T-helper 1 cell treated with Interleukin-12 subunit alpha and Interleukin-12 subunit beta and Interleukin-4 antibody, amounts not matched to agents 30 ng/mL and 1 ng/mL, for 36 hours (primary cell): ENCODE measurements around the gene SYNDIG1. TPM values are rescaled to one million over a fixed set of nuclear protein-coding genes. Genes with fewer than 3 reads are reported as not detected.

Experiments used
- intact Hi-C: fragments of 100-400 bp; cut with micrococcal nuclease; formaldehyde crosslinking; loops from one replicate; pipeline ENCODE4 v1.15.1; 2024
- total RNA-seq: library from RNA; stranded (reverse); gene quantifications from 2 replicates; pipeline ENCODE4 v1.2.3, GENCODE V29; 2022

The SYNDIG1 gene
- total RNA-seq, 1 donor from 2014 or later, result not detected

GRCh38 chr20:24583169-24583792 lies 113.9 kb downstream of the SYNDIG1 start:
- intact Hi-C loops, result no loop called here

- intact Hi-C loops, result no loop called here
These were observed 114.6 kb downstream of the SYNDIG1 start for GRCh38 chr20:24584078-24584477.

GRCh38 chr20:24584538-24585356 lies 115.3 kb downstream of the SYNDIG1 start:
- intact Hi-C loops, result no loop called here

- intact Hi-C loops, result no loop called here
These were observed 116.5 kb downstream of the SYNDIG1 start for GRCh38 chr20:24585796-24586522.

- intact Hi-C loops, result no loop called here
These were observed 117.1 kb downstream of the SYNDIG1 start for GRCh38 chr20:24586523-24586840.

GRCh38 chr20:24587384-24588046 lies 118.1 kb downstream of the SYNDIG1 start:
- intact Hi-C loops, result no loop called here

GRCh38 chr20:24588047-24588635 lies 118.7 kb downstream of the SYNDIG1 start:
- intact Hi-C loops, result no loop called here

- intact Hi-C loops, result no loop called here
These were observed 119.4 kb downstream of the SYNDIG1 start for GRCh38 chr20:24588725-24589340.

GRCh38 chr20:24589381-24589780 lies 120.0 kb downstream of the SYNDIG1 start:
- intact Hi-C loops, result no loop called here

- intact Hi-C loops, result no loop called here
These were observed 120.4 kb downstream of the SYNDIG1 start for GRCh38 chr20:24589815-24590177.

- intact Hi-C loops, result no loop called here
These were observed 121.0 kb downstream of the SYNDIG1 start for GRCh38 chr20:24590178-24590982.

GRCh38 chr20:24597051-24597450 lies 127.6 kb downstream of the SYNDIG1 start:
- intact Hi-C loops, result no loop called here

- intact Hi-C loops, result no loop called here
These were observed 128.9 kb downstream of the SYNDIG1 start for GRCh38 chr20:24598346-24598745.

GRCh38 chr20:24598996-24599395 lies 129.6 kb downstream of the SYNDIG1 start:
- intact Hi-C loops, result no loop called here

GRCh38 chr20:24600012-24600411 lies 130.6 kb downstream of the SYNDIG1 start:
- intact Hi-C loops, result no loop called here

- intact Hi-C loops, result no loop called here
These were observed 134.0 kb downstream of the SYNDIG1 start for GRCh38 chr20:24603454-24603853.

- intact Hi-C loops, result no loop called here
These were observed 135.7 kb downstream of the SYNDIG1 start for GRCh38 chr20:24604966-24605665.

- intact Hi-C loops, result no loop called here
These were observed 136.6 kb downstream of the SYNDIG1 start for GRCh38 chr20:24605937-24606455.

- intact Hi-C loops, result no loop called here
These were observed 138.0 kb downstream of the SYNDIG1 start for GRCh38 chr20:24607402-24607801.
